GM12892 (cell line): ENCODE measurements around the gene C1orf198.

Experiments
- POLR2A ChIP-seq: IDR thresholded peaks from 2 replicates; pipeline ENCODE4 v1.6.1; 2011; ENCODE audit warnings: low read depth, low read length, control low read depth
- POLR2AphosphoS5 ChIP-seq: IDR thresholded peaks from 2 replicates; pipeline ENCODE4 v1.6.1; 2011; ENCODE audit warnings: low read depth, low read length, control low read depth
- TAF1 ChIP-seq: IDR thresholded peaks from 2 replicates; pipeline ENCODE4 v1.6.1; 2011; ENCODE audit warnings: low read depth, mild to moderate bottlenecking, control low read depth, low read length, borderline replicate concordance

DNA sequence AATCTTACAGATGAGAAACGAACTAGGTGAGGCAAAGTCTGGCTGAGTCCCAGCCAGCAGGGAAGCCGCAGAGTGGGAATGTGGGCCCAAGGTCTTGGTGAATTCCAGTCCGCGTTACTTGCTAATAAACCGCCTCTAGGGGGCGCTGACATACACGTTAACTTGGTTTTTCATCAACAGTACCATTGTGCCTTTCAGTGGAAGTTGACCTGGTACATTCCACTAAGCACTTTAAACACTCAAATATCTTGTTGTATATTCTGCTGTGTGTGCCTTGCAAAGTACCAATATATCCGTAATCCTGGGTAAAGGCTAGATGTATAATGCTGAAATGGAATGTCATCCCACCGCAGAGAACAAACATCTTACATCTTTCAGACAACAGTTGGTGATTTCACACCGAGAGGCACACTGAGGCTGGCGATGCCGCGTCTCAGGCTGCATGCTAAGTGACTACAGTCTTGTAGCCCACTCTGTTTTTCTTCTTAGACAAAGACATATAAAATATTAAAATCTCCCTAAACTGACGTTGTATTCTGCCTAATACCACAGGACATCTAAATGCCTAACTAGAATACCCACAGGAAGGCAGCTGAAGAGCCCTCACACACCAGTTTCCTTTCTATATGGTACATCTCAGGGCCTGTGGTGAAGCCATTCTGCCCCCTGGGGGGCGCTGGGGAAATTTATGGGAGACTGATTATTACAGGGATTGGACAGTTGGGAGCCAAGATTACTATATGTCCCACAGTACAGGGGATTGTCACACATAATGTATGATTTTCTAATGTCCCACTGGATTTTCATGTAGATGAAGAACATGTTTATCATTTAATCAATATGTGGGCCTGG, 49.2 kb upstream of the C1orf198 start:
- TF ChIP-seq POLR2A: no peak
- TF ChIP-seq POLR2AphosphoS5: no peak
- no peak for TF ChIP-seq TAF1
